Measurements from ENCODE around the gene KIF1B.

Gene KIF1B

GRCh38 chr1:10171105-10171767, 39.1 kb upstream of the KIF1B start:
- CTCF ChIA-PET = interaction anchor here (1.1 to 2.6 kb wide), 3 partner anchors 13 to 39 kb away, joined by 3 to 12 read pairs (median 5); partner anchors contain the start of gene KIF1B
- POLR2A ChIA-PET = no interaction called here
- no peak for DNase-seq (ENCODE audit: extremely low spot score)
- no peak for TF ChIP-seq CTCF (IDR thresholded peaks at IDR 0.05; ENCODE audit: control extremely low read depth, extremely low read depth, low read depth, missing control alignments)

- CTCF ChIA-PET = interaction anchor here (1.5 to 3.6 kb wide), 2 partner anchors 14 to 37 kb away, joined by 5 to 14 read pairs; partner anchors contain the start of gene KIF1B
- DNase-seq (ENCODE audit: extremely low spot score) = no peak
- POLR2A ChIA-PET = no interaction called here
- TF ChIP-seq CTCF (IDR thresholded peaks at IDR 0.05; ENCODE audit: control extremely low read depth, extremely low read depth, low read depth, missing control alignments) = no peak
Observed at GRCh38 chr1:10171995-10172669, 38.2 kb upstream of the KIF1B start.

GRCh38 chr1:10173582-10173981, 36.8 kb upstream of the KIF1B start:
- POLR2A ChIA-PET = interaction anchor here (0.5 kb wide), 1 partner anchor 225 kb away, joined by 5 read pairs; no protein-coding TSS in a partner anchor
- peak; percentile 34 for DNase-seq (ENCODE audit: extremely low spot score)
- CTCF ChIA-PET = interaction anchor here (1.0 to 3.6 kb wide), 2 partner anchors 11 to 36 kb away, joined by 3 to 14 read pairs; partner anchors contain the start of gene KIF1B
- no peak for TF ChIP-seq CTCF (IDR thresholded peaks at IDR 0.05; ENCODE audit: control extremely low read depth, extremely low read depth, low read depth, missing control alignments)

- no peak for TF ChIP-seq CTCF (IDR thresholded peaks at IDR 0.05; ENCODE audit: control extremely low read depth, extremely low read depth, low read depth, missing control alignments)
- CTCF ChIA-PET = interaction anchor here (1.5 to 2.4 kb wide), 2 partner anchors 24 to 32 kb away, joined by 4 to 12 read pairs; partner anchors contain the start of gene KIF1B
- POLR2A ChIA-PET = no interaction called here
- no peak for DNase-seq (ENCODE audit: extremely low spot score)
Observed at GRCh38 chr1:10177876-10178275, 32.5 kb upstream of the KIF1B start.

- TF ChIP-seq CTCF (IDR thresholded peaks at IDR 0.05; ENCODE audit: control extremely low read depth, extremely low read depth, low read depth, missing control alignments) = no peak
- ChIA-PET POLR2A (interaction anchor here (0.8 kb wide), 1 partner anchor 9 kb away, joined by 3 read pairs; no protein-coding TSS in a partner anchor), CTCF (interaction anchor here (1.5 to 2.4 kb wide), 2 partner anchors 25 to 31 kb away, joined by 4 to 12 read pairs; partner anchors contain the start of gene KIF1B)
- DNase-seq (ENCODE audit: extremely low spot score) = no peak
Observed at GRCh38 chr1:10178597-10179405, 31.6 kb upstream of the KIF1B start.
